SU-DHL-6 (cell line): Measurements from ENCODE around the gene SPRR2B.
"Not testable (repeated sequence)": the region's sequence is repeated elsewhere in the genome, so short reads cannot be mapped to it uniquely, and the experiment has no call there.

Source experiments
- H2AFZ ChIP-seq: fragments of 200-600 bp; sonication (generic); 2 replicates; pipeline ENCODE4 v1.6.1; 2014; ENCODE audit warnings: low read depth, mild to moderate bottlenecking, moderate library complexity, mixed read lengths, antibody characterized with exemption, low read length; ENCODE audit not compliant: severe bottlenecking
- H3F3A ChIP-seq: fragments of 200-600 bp; shearing (Covaris generic); 2 replicates; pipeline ENCODE4 v1.6.0; 2016; ENCODE audit warnings: antibody characterized with exemption, mild to moderate bottlenecking; ENCODE audit not compliant: insufficient read depth
- H3K27ac ChIP-seq: fragments of 200-600 bp; sonication (generic); 2 replicates; pipeline ENCODE4 v1.5.1; 2016; ENCODE audit warnings: low read depth, mild to moderate bottlenecking, low read length, moderate library complexity, mixed read lengths
- H3K27me3 ChIP-seq: fragments of 200-600 bp; sonication (generic), shearing (Covaris generic); 2 replicates; pipeline ENCODE4 v1.6.0; 2014; ENCODE audit warnings: mild to moderate bottlenecking, low read length
- H3K36me3 ChIP-seq: fragments of 200-600 bp; sonication (generic); 2 replicates; pipeline ENCODE4 v1.6.1; 2014; ENCODE audit warnings: mild to moderate bottlenecking, low read length, mixed read lengths
- H3K4me2 ChIP-seq: fragments of 300-600, 200-600 bp; shearing (Covaris generic), sonication (generic); 2 replicates; pipeline ENCODE4 v1.6.0; 2014; ENCODE audit warnings: low read length, low read depth, mild to moderate bottlenecking; ENCODE audit not compliant: poor library complexity, severe bottlenecking
- H3K4me3 ChIP-seq: fragments of 200-600 bp; sonication (generic); 2 replicates; pipeline ENCODE4 v1.5.1; 2014; ENCODE audit warnings: antibody characterized with exemption, low read length, mild to moderate bottlenecking, mixed read lengths; ENCODE audit not compliant: insufficient read depth, poor library complexity, severe bottlenecking
- H3K79me2 ChIP-seq: fragments of 200-600 bp; sonication (generic); 2 replicates; pipeline ENCODE4 v1.6.1; 2014; ENCODE audit warnings: mild to moderate bottlenecking, low read length, moderate library complexity; ENCODE audit not compliant: insufficient read depth
- H3K9ac ChIP-seq: fragments of 200-600 bp; sonication (generic); 2 replicates; pipeline ENCODE4 v1.7.0; 2014; ENCODE audit warnings: mild to moderate bottlenecking, low read length
- H3K9me2 ChIP-seq: fragments of 200-600 bp; sonication (generic); replicated peaks from 2 replicates; pipeline ENCODE4 v1.6.1; 2014; ENCODE audit warnings: low read length; ENCODE audit not compliant: insufficient read depth
- H3K9me3 ChIP-seq: fragments of 200-600 bp; sonication (generic); 2 replicates; pipeline ENCODE4 v1.6.1; 2014; ENCODE audit warnings: low read length, mixed read lengths; ENCODE audit not compliant: insufficient read depth
- H4K20me1 ChIP-seq: fragments of 200-600 bp; sonication (generic); 2 replicates; pipeline ENCODE4 v1.6.1; 2014; ENCODE audit warnings: low read depth, mild to moderate bottlenecking, antibody characterized with exemption, low read length, moderate library complexity, mixed read lengths
- CTCF ChIP-seq: fragments of 200-600 bp; sonication (generic); IDR thresholded peaks from one replicate; pipeline ENCODE4 v1.5.1; 2017; ENCODE audit warnings: antibody characterized with exemption, mild to moderate bottlenecking, low read length, moderate library complexity; ENCODE audit not compliant: insufficient read depth, poor library complexity, severe bottlenecking
- EZH2phosphoT487 ChIP-seq: fragments of 200-600 bp; sonication (generic), shearing (Covaris generic); conservative IDR thresholded peaks from 2 replicates; pipeline ENCODE4 v1.6.1; 2018; ENCODE audit warnings: mild to moderate bottlenecking, antibody characterized with exemption, low read length, moderate library complexity, mixed read lengths

Gene SPRR2B

GRCh38 chr1:153113416-153113815 is 42.0 kb upstream of the SPRR2B start, which contains the start of gene SPRR2F:
Gene SPRR2F, minus strand, starts transcription at chr1:153113516. Its CDS starts 783 bp downstream, at chr1:153112733.
- Histone ChIP-seq H4K20me1 (no peaks in the 10 kb centered on the region), H3F3A (no peaks in the 10 kb centered on the region), H3K9ac (no peak within 1 kb of the TSS), H3K36me3 (no peaks in the 10 kb centered on the region), H3K4me2 (no peak within 1 kb of the TSS), H3K9me3 (no peaks in the 10 kb centered on the region), H3K79me2 (no peaks in the 10 kb centered on the region), H3K27me3 (no peaks in the 10 kb centered on the region), H3K4me3 (no peak within 1 kb of the TSS), H3K27ac (no peak within 1 kb of the TSS), H2AFZ (no peak within 1 kb of the TSS), H3K9me2 (no peaks in the 10 kb centered on the region)
- TF ChIP-seq EZH2phosphoT487 (no peak), CTCF (no peak)

GRCh38 chr1:153112454-153112853 is 41.0 kb upstream of the SPRR2B start:
- H2AFZ ChIP-seq, H3K9ac ChIP-seq, H3K79me2 ChIP-seq, H3K9me2 ChIP-seq, H3F3A ChIP-seq, H3K27me3 ChIP-seq, H3K36me3 ChIP-seq, H3K4me3 ChIP-seq, H4K20me1 ChIP-seq, H3K4me2 ChIP-seq, H3K9me3 ChIP-seq, H3K27ac ChIP-seq: not testable (repeated sequence)

GRCh38 chr1:153100245-153100644 is 28.8 kb upstream of the SPRR2B start:
- no peak overlapping the region for H3K27ac ChIP-seq
- H2AFZ ChIP-seq: no peak overlapping the region
- H3K4me3 ChIP-seq: no peak overlapping the region
- no peak overlapping the region for H3K4me2 ChIP-seq
- H3K9ac ChIP-seq: no peak overlapping the region
- no peaks in the 10 kb centered on the region for H3K36me3 ChIP-seq
- no peaks in the 10 kb centered on the region for H3F3A ChIP-seq
- no peaks in the 10 kb centered on the region for H4K20me1 ChIP-seq
- no peaks in the 10 kb centered on the region for H3K9me3 ChIP-seq
- H3K79me2 ChIP-seq: no peaks in the 10 kb centered on the region
- H3K9me2 ChIP-seq: no peaks in the 10 kb centered on the region
- TF ChIP-seq CTCF: no peak
- TF ChIP-seq EZH2phosphoT487: no peak
- no peaks in the 10 kb centered on the region for H3K27me3 ChIP-seq

- H3F3A ChIP-seq: no peaks in the 10 kb centered on the region
- no peaks in the 10 kb centered on the region for H3K9me2 ChIP-seq
- no peaks in the 10 kb centered on the region for H4K20me1 ChIP-seq
- H3K27ac ChIP-seq: no peak overlapping the region
- H3K9me3 ChIP-seq: no peaks in the 10 kb centered on the region
- H2AFZ ChIP-seq: no peak overlapping the region
- no peaks in the 10 kb centered on the region for H3K79me2 ChIP-seq
- H3K9ac ChIP-seq: no peak overlapping the region
- H3K36me3 ChIP-seq: no peaks in the 10 kb centered on the region
- TF ChIP-seq CTCF (no peak), EZH2phosphoT487 (no peak)
- no peaks in the 10 kb centered on the region for H3K27me3 ChIP-seq
- no peak overlapping the region for H3K4me3 ChIP-seq
- H3K4me2 ChIP-seq: no peak overlapping the region
Measured at GRCh38 chr1:153099461-153100045, 28.1 kb upstream of the SPRR2B start.
